K562 (cell line): ENCODE data around the gene FOSL2. TPM values are rescaled to one million over a fixed set of nuclear protein-coding genes. Genes with fewer than 3 reads are reported as not detected.

Source experiments
- ATAC-seq: fragments of 200-7000 bp; cut with Tn5 transposase; 3 replicates; pipeline ENCODE4 v1.9.1; 2020; ENCODE audit warnings: moderate library complexity
- BruUV-seq: library from RNA; stranded (reverse); fragments of 400-500 nt; replicated peaks from 2 replicates; lab custom pipeline; 2021; lab: Mats Ljungman, UMichigan
- CTCF ChIA-PET: fragments of 300-600 bp; formaldehyde crosslinking; extraction: SDS; loops from one replicate; lab custom pipeline; 2021; ENCODE audit warnings: low intra/inter-chr PET ratio; lab: Yijun Ruan, JAX
- POLR2A ChIA-PET: fragments of 300-600, 350-650 bp; sonication (Branson Sonifier 250); formaldehyde crosslinking; extraction: SDS; loops from one replicate; lab custom pipeline; 2021; ENCODE audit warnings: antibody characterized with exemption, inconsistent platforms; lab: Yijun Ruan, JAX
- DNase-seq, 4 experiments: peaks; one replicate each; pipeline versions ENCODE4 v3.0.0 to v3.0.0-alpha.2; 2011 to 2018; ENCODE audit warnings: low spot score in 3 of 4, mixed read lengths in 3 of 4; ENCODE audit errors: extremely low read depth in 1 of 4
- FAIRE-seq: peaks from 2 replicates; lab custom pipeline; 2011; peaks lifted over from hg19 to GRCh38; lab: Jason Lieb, UNC
- H2AFZ ChIP-seq: 2 replicates; pipeline ENCODE4 v1.6.0; 2011; ENCODE audit warnings: low read depth, low read length, control low read depth, inconsistent platforms
- H3K27ac ChIP-seq: fragments of 200-600 bp; 3 replicates; pipeline ENCODE4 v1.8.0; 2011; ENCODE audit warnings: low read depth, mild to moderate bottlenecking, control low read depth, inconsistent platforms, low read length, moderate library complexity, mixed read lengths; ENCODE audit errors: extremely low read depth
- H3K27me3 ChIP-seq, 2 experiments: fragments of 300-600 bp in 1 of 2; 2 replicates in 1 of 2; 3 replicates in 1 of 2; pipeline versions ENCODE4 v1.6.0 to v1.8.0; 2011; ENCODE audit warnings: inconsistent platforms in 2 of 2, low read length in 2 of 2, mild to moderate bottlenecking in 1 of 2, mixed read lengths in 1 of 2, moderate library complexity in 1 of 2; ENCODE audit not compliant: control insufficient read depth in 2 of 2, insufficient read depth in 2 of 2
- H3K36me3 ChIP-seq: fragments of 300-600 bp; 3 replicates; pipeline ENCODE4 v1.8.0; 2011; ENCODE audit warnings: mild to moderate bottlenecking, low read length, inconsistent platforms; ENCODE audit not compliant: control insufficient read depth, insufficient read depth
- H3K4me1 ChIP-seq, 2 experiments: fragments of 200-600 bp in 1 of 2; replicated peaks in 1 of 2; 2 replicates in 1 of 2; 3 replicates in 1 of 2; pipeline versions ENCODE4 v1.5.1 to v1.8.0; 2011; ENCODE audit warnings: inconsistent platforms in 2 of 2, low read length in 2 of 2, mild to moderate bottlenecking in 1 of 2, mixed read lengths in 1 of 2, moderate library complexity in 1 of 2; ENCODE audit not compliant: control insufficient read depth in 2 of 2, insufficient read depth in 2 of 2
- H3K4me2 ChIP-seq: 2 replicates; pipeline ENCODE4 v1.6.1; 2011; ENCODE audit warnings: low read length, control low read depth, inconsistent platforms, mixed read lengths; ENCODE audit not compliant: insufficient read depth
- H3K4me3 ChIP-seq: fragments of 200-600 bp; sonication (generic), shearing (Covaris generic); 2 replicates; pipeline ENCODE4 v1.5.1; 2016; ENCODE audit warnings: control low read depth, inconsistent platforms
- H3K79me2 ChIP-seq: fragments of 200-600 bp; 3 replicates; pipeline ENCODE4 v1.8.0; 2011; ENCODE audit warnings: low read length, inconsistent platforms; ENCODE audit not compliant: control insufficient read depth, insufficient read depth
- H3K9ac ChIP-seq, 2 experiments: 2 replicates each; pipeline versions ENCODE4 v1.6.0 to v1.6.1; 2011; ENCODE audit warnings: low read depth in 2 of 2, low read length in 2 of 2, control low read depth in 1 of 2, inconsistent platforms in 1 of 2, mild to moderate bottlenecking in 1 of 2, mixed read lengths in 1 of 2; ENCODE audit not compliant: insufficient read depth in 1 of 2
- H3K9me1 ChIP-seq: one replicate; pipeline ENCODE4 v1.6.0; 2011; ENCODE audit warnings: inconsistent platforms, mild to moderate bottlenecking, low read length, moderate library complexity; ENCODE audit not compliant: control insufficient read depth, insufficient read depth
- H3K9me3 ChIP-seq: replicated peaks from 2 replicates; pipeline ENCODE4 v1.5.1; 2011; ENCODE audit warnings: low read depth, low read length, inconsistent platforms; ENCODE audit not compliant: control insufficient read depth, insufficient read depth
- H4K20me1 ChIP-seq: replicated peaks from 2 replicates; pipeline ENCODE4 v1.6.1; 2011; ENCODE audit warnings: low read length, inconsistent platforms, mixed read lengths; ENCODE audit not compliant: control insufficient read depth, insufficient read depth
- CAMTA2 ChIP-seq: fragments of 250-450 bp; sonication (Bioruptor Pico); conservative IDR thresholded peaks from 2 replicates; pipeline ENCODE4 v1.5.1; 2022
- COPS2 ChIP-seq: fragments of 450-650 bp; conservative IDR thresholded peaks from 2 replicates; pipeline ENCODE4 v1.6.1; 2016; ENCODE audit warnings: mild to moderate bottlenecking, moderate library complexity
- EGR1 ChIP-seq: fragments of 450-650 bp; conservative IDR thresholded peaks from 2 replicates; pipeline ENCODE4 v1.6.1; 2017; ENCODE audit warnings: mild to moderate bottlenecking
- FOSL1 ChIP-seq: fragments of 200-800 bp; sonication (Bioruptor generic); conservative IDR thresholded peaks from 2 replicates; pipeline ENCODE4 v1.6.1; 2016; ENCODE audit warnings: missing genetic modification characterization, missing compliant biosample characterization
- FOXJ2 ChIP-seq: fragments of 200-800 bp; sonication (Bioruptor generic); IDR thresholded peaks from 2 replicates; pipeline ENCODE4 v1.6.1; 2016; ENCODE audit warnings: missing genetic modification characterization, missing compliant biosample characterization
- KHSRP ChIP-seq: fragments of 450-650 bp; IDR thresholded peaks from 2 replicates; pipeline ENCODE4 v1.6.1; 2017
- NR2C1 ChIP-seq, 2 experiments: fragments of 450-650 bp; IDR thresholded peaks; 2 replicates each; pipeline ENCODE4 v1.6.1; 2017; ENCODE audit warnings: mild to moderate bottlenecking in 2 of 2, antibody characterized with exemption in 1 of 2, inconsistent platforms in 1 of 2, missing compliant biosample characterization in 1 of 2, missing genetic modification characterization in 1 of 2
- NR3C1 ChIP-seq: sonication (generic); formaldehyde crosslinking; IDR thresholded peaks from 2 replicates; pipeline ENCODE4 v1.8.1; 2022; ENCODE audit warnings: missing genetic modification reagents
- SMARCA5 ChIP-seq: fragments of 450-650 bp; IDR thresholded peaks from 2 replicates; pipeline ENCODE4 v1.6.1; 2016
- TEAD2 ChIP-seq: fragments of 450-650 bp; IDR thresholded peaks from 2 replicates; pipeline ENCODE4 v1.6.1; 2016; ENCODE audit warnings: missing genetic modification characterization, control low read depth, missing compliant biosample characterization
- ZKSCAN1 ChIP-seq: fragments of 150-350 bp; IDR thresholded peaks from 2 replicates; pipeline ENCODE4 v1.6.1; 2016; ENCODE audit warnings: low read depth, low read length
- ZSCAN29 ChIP-seq: fragments of 450-650 bp; IDR thresholded peaks from 2 replicates; pipeline ENCODE4 v1.6.1; 2017
- WGBS: fragments of 100-300 bp; shearing (Covaris generic); methylation state at CpG from one replicate; pipeline ENCODE4 v1.1.6; 2016; ENCODE audit warnings: low coverage, mixed read lengths; ENCODE audit not compliant: insufficient coverage; ENCODE audit errors: missing lambda C conversion rate; 5-methylcytosine and 5-hydroxymethylcytosine counted together
- in situ Hi-C: fragments of 300-500 bp; cut with MboI; formaldehyde crosslinking; loops from 4 replicates; pipeline ENCODE4 v1.15.0; 2018; ENCODE audit warnings: inconsistent platforms, mixed read lengths
- intact Hi-C: fragments of 100-400 bp; cut with micrococcal nuclease; formaldehyde crosslinking; loops from 2 replicates; pipeline ENCODE4 v1.14.2; 2022
- polyA plus RNA-seq, 8 experiments: library from polyadenylated mRNA; depleted of rRNA in 4 of 8; stranded (reverse) in 5 of 8; unstranded in 3 of 8; fragments of >200 nt; fragmentation: Nextera tagmentation in 2 of 8; fragmentation: Illumina TruSeq in 1 of 8; extraction: Ambion mirVana in 2 of 8; extraction: Trizol in 1 of 8; gene quantifications; 2 replicates each; pipeline versions ENCODE4 v1.2.1 to v1.2.3, GENCODE V29; 2011 to 2014; ENCODE audit warnings: inconsistent platforms in 1 of 8, missing spikeins in 1 of 8
- total RNA-seq, 7 experiments: library from RNA; depleted of rRNA in 6 of 7; stranded (reverse); fragments of >200 nt in 6 of 7; fragmentation: Illumina TruSeq in 2 of 7; extraction: Trizol in 2 of 7; gene quantifications; 2 replicates each; pipeline versions ENCODE4 v1.2.1 to v1.2.3, GENCODE V29; 2011 to 2021; ENCODE audit warnings: low replicate concordance in 1 of 7
- TF ChIP-seq, protein P1 (sequence below), 2 experiments: IDR thresholded peaks; 2 replicates each; pipeline ENCODE4 v1.6.1; 2011; ENCODE audit warnings: borderline replicate concordance in 1 of 2, control low read depth in 1 of 2, low read depth in 1 of 2, low read length in 1 of 2, mild to moderate bottlenecking in 1 of 2, mixed read lengths in 1 of 2, moderate library complexity in 1 of 2; ENCODE audit not compliant: insufficient read depth in 1 of 2, insufficient read length in 1 of 2, poor library complexity in 1 of 2, severe bottlenecking in 1 of 2; ENCODE audit errors: extremely low read depth in 1 of 2
- TF ChIP-seq, protein P2 (sequence below): fragments of 250-450 bp; sonication (Bioruptor Pico); IDR thresholded peaks from 2 replicates; pipeline ENCODE4 v1.6.1; 2021; ENCODE audit warnings: mild to moderate bottlenecking
- TF ChIP-seq, protein P3 (sequence below): sonication (generic); formaldehyde crosslinking; IDR thresholded peaks from 2 replicates; pipeline ENCODE4 v1.8.1; 2023; ENCODE audit warnings: mild to moderate bottlenecking, missing genetic modification reagents
- TF ChIP-seq, protein P4 (sequence below): sonication (generic); formaldehyde crosslinking; IDR thresholded peaks from 2 replicates; pipeline ENCODE4 v1.8.1; 2023; ENCODE audit warnings: missing genetic modification reagents, mild to moderate bottlenecking, borderline replicate concordance

FOSL2 gene
- total and polyA plus RNA-seq, 9 of the 15 experiments (the other 6 are each of a cell fraction or from before 2014, with no cell fraction given) = 0.04 to 2.9 (median 0.80) TPM

DNA sequence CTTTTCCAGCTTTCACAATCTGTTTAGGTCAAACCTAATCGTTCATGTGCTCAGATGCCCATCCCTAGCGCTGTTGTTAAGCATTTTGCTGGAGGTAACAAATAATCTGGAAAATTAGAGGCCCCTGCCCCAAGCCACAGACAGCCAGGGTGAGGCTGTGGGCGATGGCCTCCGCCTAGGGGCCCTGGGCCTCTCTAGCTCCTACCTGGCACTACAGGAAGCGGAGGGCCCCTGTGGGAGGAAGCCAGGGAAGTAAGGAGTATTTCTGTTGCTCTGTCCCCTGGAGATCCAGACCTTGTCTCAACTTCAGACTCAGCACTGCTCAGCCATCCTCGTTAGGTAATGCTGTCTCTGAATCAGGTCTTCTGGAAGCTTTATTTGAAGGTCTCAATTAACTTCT lies 12.4 kb upstream of the FOSL2 start:
- CTCF ChIA-PET = no interaction called here
- ATAC-seq (no peak), FAIRE-seq (no peak), DNase-seq (no peak)
- H3K79me2 ChIP-seq = no peaks in the 10 kb centered on the region
- WGBS = 36% methylated on average over 6 of the region's 6 CpGs
- POLR2A ChIA-PET = interaction anchor here (0.6 kb wide), 2 partner anchors 10 to 669 kb away, joined by 3 read pairs; no protein-coding TSS in a partner anchor
- no peak overlapping the region for H3K9ac ChIP-seq
- H3K9me1 ChIP-seq = no peaks in the 10 kb centered on the region
- no peak overlapping the region for H3K4me3 ChIP-seq
- H3K36me3 ChIP-seq = no peaks in the 10 kb centered on the region
- H3K27me3 ChIP-seq = no peaks in the 10 kb centered on the region; a peak in 1 of 5 replicates
- no peak overlapping the region for H2AFZ ChIP-seq
- in situ Hi-C loops (no loop called here), intact Hi-C loops (no loop called here)
- H3K9me3 ChIP-seq = no peaks in the 10 kb centered on the region
- no TSS peak for BruUV-seq
- no peak overlapping the region for H3K4me2 ChIP-seq
- H3K27ac ChIP-seq = no peak overlapping the region
- no peaks in the 10 kb centered on the region for H4K20me1 ChIP-seq
- H3K4me1 ChIP-seq = peaks cover 11 to 17% of the 10 kb centered on the region in 2 experiments
- TF ChIP-seq SMARCA5 (no peak), ZSCAN29 (no peak), NR2C1 (IDR thresholded peaks at IDR 0.05) (no peak), NR2C1 (tag; IDR thresholded peaks at IDR 0.05) (no peak), FOXJ2 (no peak), CAMTA2 (CRISPR knock-in tag) (no peak), COPS2 (no peak), EGR1 (no peak), ZKSCAN1 (no peak), NR3C1 (CRISPR knock-in tag) (no peak), KHSRP (no peak), TEAD2 (no peak), FOSL1 (no peak)
- TF ChIP-seq, protein P1, sequence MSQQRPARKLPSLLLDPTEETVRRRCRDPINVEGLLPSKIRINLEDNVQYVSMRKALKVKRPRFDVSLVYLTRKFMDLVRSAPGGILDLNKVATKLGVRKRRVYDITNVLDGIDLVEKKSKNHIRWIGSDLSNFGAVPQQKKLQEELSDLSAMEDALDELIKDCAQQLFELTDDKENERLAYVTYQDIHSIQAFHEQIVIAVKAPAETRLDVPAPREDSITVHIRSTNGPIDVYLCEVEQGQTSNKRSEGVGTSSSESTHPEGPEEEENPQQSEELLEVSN (IDR thresholded peaks at IDR 0.05; ENCODE audit: borderline replicate concordance in 1 of 2, extremely low read depth in 1 of 2, insufficient read depth in 1 of 2, insufficient read length in 1 of 2, low read depth in 1 of 2, low read length in 1 of 2, poor library complexity in 1 of 2, severe bottlenecking in 1 of 2) = no peak
- TF ChIP-seq, protein P2, sequence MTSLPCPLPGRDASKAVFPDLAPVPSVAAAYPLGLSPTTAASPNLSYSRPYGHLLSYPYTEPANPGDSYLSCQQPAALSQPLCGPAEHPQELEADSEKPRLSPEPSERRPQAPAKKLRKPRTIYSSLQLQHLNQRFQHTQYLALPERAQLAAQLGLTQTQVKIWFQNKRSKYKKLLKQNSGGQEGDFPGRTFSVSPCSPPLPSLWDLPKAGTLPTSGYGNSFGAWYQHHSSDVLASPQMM (CRISPR knock-in tag) = no peak
- TF ChIP-seq, protein P3, sequence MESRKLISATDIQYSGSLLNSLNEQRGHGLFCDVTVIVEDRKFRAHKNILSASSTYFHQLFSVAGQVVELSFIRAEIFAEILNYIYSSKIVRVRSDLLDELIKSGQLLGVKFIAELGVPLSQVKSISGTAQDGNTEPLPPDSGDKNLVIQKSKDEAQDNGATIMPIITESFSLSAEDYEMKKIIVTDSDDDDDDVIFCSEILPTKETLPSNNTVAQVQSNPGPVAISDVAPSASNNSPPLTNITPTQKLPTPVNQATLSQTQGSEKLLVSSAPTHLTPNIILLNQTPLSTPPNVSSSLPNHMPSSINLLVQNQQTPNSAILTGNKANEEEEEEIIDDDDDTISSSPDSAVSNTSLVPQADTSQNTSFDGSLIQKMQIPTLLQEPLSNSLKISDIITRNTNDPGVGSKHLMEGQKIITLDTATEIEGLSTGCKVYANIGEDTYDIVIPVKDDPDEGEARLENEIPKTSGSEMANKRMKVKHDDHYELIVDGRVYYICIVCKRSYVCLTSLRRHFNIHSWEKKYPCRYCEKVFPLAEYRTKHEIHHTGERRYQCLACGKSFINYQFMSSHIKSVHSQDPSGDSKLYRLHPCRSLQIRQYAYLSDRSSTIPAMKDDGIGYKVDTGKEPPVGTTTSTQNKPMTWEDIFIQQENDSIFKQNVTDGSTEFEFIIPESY = no peak
- TF ChIP-seq, protein P4, sequence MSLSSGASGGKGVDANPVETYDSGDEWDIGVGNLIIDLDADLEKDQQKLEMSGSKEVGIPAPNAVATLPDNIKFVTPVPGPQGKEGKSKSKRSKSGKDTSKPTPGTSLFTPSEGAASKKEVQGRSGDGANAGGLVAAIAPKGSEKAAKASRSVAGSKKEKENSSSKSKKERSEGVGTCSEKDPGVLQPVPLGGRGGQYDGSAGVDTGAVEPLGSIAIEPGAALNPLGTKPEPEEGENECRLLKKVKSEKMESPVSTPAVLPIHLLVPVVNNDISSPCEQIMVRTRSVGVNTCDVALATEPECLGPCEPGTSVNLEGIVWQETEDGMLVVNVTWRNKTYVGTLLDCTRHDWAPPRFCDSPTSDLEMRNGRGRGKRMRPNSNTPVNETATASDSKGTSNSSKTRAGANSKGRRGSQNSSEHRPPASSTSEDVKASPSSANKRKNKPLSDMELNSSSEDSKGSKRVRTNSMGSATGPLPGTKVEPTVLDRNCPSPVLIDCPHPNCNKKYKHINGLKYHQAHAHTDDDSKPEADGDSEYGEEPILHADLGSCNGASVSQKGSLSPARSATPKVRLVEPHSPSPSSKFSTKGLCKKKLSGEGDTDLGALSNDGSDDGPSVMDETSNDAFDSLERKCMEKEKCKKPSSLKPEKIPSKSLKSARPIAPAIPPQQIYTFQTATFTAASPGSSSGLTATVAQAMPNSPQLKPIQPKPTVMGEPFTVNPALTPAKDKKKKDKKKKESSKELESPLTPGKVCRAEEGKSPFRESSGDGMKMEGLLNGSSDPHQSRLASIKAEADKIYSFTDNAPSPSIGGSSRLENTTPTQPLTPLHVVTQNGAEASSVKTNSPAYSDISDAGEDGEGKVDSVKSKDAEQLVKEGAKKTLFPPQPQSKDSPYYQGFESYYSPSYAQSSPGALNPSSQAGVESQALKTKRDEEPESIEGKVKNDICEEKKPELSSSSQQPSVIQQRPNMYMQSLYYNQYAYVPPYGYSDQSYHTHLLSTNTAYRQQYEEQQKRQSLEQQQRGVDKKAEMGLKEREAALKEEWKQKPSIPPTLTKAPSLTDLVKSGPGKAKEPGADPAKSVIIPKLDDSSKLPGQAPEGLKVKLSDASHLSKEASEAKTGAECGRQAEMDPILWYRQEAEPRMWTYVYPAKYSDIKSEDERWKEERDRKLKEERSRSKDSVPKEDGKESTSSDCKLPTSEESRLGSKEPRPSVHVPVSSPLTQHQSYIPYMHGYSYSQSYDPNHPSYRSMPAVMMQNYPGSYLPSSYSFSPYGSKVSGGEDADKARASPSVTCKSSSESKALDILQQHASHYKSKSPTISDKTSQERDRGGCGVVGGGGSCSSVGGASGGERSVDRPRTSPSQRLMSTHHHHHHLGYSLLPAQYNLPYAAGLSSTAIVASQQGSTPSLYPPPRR = no peak
